GM19025 (cell line): ENCODE results near the gene SUV39H1.
"Not testable (repeated sequence)": the region's sequence is repeated elsewhere in the genome, so short reads cannot be mapped to it uniquely, and the experiment has no call there.

Source experiments
- ATAC-seq: cut with Tn5 transposase; IDR thresholded peaks from one replicate; pipeline ENCODE4 v1.9.1; 2021; ENCODE audit warnings: mild to moderate bottlenecking, low read depth, moderate library complexity; ENCODE audit not compliant: unreplicated experiment

Gene SUV39H1, protein sequence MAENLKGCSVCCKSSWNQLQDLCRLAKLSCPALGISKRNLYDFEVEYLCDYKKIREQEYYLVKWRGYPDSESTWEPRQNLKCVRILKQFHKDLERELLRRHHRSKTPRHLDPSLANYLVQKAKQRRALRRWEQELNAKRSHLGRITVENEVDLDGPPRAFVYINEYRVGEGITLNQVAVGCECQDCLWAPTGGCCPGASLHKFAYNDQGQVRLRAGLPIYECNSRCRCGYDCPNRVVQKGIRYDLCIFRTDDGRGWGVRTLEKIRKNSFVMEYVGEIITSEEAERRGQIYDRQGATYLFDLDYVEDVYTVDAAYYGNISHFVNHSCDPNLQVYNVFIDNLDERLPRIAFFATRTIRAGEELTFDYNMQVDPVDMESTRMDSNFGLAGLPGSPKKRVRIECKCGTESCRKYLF

GRCh38 chrX:48696301-48696908 is at the start of gene SUV39H1:
Gene SUV39H1, plus strand, starts transcription at chrX:48696734. Its CDS starts 51 bp downstream, at chrX:48696785.
- peak; percentile 93 for ATAC-seq

DNA sequence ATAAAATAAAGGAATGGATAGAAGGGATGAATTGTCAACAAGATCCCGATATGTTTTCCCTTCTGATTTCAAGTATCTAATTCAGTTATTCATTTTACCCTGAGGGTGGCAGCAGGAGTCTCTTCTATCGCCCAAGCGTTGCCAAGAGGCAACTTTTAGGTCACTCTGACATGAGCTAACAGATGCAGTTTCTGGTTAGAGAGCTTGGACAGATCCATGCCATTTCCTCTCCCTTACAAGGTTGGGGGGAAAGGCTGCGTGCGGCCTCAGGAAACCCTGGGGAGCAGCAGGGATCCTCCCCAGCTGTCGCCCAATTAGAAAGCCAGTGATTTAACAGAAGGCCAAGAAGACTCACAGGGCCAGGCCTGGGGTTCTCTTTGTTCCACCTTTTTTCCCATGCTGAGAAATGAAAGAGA is 48.2 kb upstream of the SUV39H1 start:
- no peak for ATAC-seq

- no peak for ATAC-seq
Observed at GRCh38 chrX:48649102-48649501, 47.4 kb upstream of the SUV39H1 start.

DNA sequence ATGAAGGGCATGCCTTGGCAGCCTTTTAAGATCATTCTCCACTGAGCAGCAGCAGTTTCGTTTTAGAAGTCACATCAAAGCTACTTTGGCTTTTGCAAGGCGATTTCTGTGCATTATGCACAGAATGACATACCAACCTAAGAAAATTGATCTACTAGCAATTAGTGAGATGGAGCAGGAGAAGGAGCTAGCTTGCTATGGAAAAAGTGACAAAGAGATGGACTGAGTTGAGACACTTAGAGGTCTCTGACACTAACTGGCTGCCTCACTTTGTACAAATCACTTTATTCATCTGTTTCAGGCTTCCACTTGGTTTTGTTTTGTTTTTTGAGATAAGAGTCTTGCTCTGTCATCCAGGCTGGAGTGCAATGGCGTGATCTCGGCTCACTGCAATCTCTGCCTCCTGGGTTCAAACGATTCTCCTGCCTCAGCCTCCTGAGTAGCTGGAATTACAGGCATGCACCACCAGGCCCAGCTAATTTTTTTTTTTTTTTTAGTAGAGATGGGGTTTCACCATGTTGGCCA is 44.4 kb upstream of the SUV39H1 start:
- ATAC-seq = not testable (repeated sequence)

DNA sequence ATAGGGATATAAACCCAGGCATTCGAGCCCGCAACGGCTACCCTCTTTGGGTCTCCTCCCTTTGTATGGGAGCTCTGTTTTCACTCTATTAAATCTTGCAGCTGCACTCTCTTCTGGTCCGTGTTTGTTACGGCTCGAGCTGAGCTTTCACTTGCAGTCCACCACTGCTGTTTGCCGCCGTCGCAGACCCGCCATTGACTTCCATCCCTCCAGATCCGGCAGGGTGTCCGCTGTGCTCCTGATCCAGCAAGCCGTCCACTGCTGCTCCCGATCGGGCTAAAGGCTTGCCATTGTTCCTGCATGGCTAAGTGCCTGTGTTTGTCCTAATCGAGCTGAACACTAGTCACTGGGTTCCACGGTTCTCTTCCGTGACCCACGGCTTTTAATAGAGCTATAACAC is 41.8 kb upstream of the SUV39H1 start:
- ATAC-seq = not testable (repeated sequence)

- not testable (repeated sequence) for ATAC-seq
Observed at GRCh38 chrX:48659686-48660085, 36.8 kb upstream of the SUV39H1 start.

DNA sequence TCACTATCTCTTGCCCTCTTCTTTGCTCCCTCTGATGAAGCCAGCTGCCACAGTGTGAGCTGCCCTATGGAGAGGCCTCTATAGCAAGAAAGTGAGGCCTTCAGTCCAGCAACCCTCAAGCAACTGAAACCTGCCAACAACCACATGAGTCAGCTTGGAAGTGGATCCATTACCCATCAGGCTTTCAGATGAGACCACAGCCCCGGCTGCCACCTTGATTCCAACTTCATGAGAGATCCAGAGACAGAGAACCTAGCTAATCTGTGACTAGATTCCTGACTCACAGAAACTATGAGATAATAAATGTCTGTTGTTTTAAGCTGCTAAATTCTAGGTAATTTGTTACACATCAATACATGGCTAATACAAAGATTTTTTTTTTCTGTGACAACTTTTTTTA is 33.3 kb upstream of the SUV39H1 start:
- ATAC-seq = no peak

GRCh38 chrX:48664156-48664555 is 32.4 kb upstream of the SUV39H1 start:
- no peak for ATAC-seq

DNA sequence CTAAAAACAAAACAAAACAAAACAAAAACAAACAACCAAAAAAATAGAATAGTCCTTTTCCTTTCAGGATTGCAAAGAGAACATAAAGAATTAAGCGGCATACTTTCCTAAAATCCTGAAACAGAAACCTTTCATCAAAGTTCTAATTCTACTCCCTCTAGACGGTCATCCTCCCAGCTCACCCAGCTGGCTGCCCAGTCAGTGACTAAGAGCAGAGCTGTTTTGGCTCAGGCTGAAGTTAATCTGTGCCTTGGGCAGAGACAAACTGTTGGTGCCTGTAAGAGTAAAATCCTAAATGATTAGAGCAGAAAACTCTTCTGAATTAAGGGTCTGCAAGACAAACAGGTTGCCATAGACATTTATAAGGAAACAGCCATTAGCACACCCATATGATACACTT is 30.5 kb upstream of the SUV39H1 start:
- no peak for ATAC-seq

DNA sequence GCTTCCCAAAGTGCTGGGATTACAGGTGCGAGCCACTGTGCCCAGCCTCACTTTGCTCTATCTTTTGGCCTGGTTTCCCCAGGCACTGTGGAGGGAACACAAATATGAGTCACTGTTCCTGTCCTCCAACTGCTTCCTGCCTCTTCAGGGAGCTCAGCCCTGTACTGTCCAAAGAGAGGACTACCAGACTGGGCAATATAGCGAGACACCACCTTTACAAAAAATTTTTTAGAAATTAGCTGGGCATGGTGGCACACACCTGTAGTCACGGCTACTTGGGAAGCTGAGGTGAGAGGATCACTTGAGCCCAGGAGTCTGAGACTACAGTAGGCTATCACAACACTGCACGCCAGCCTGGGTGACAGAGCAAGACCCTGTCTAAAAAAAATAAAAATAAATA is 29.9 kb upstream of the SUV39H1 start:
- ATAC-seq = no peak

- ATAC-seq = no peak
Observed at GRCh38 chrX:48667509-48667908, 29.0 kb upstream of the SUV39H1 start.

GRCh38 chrX:48668187-48668586 is 28.3 kb upstream of the SUV39H1 start:
- ATAC-seq = not testable (repeated sequence)

DNA sequence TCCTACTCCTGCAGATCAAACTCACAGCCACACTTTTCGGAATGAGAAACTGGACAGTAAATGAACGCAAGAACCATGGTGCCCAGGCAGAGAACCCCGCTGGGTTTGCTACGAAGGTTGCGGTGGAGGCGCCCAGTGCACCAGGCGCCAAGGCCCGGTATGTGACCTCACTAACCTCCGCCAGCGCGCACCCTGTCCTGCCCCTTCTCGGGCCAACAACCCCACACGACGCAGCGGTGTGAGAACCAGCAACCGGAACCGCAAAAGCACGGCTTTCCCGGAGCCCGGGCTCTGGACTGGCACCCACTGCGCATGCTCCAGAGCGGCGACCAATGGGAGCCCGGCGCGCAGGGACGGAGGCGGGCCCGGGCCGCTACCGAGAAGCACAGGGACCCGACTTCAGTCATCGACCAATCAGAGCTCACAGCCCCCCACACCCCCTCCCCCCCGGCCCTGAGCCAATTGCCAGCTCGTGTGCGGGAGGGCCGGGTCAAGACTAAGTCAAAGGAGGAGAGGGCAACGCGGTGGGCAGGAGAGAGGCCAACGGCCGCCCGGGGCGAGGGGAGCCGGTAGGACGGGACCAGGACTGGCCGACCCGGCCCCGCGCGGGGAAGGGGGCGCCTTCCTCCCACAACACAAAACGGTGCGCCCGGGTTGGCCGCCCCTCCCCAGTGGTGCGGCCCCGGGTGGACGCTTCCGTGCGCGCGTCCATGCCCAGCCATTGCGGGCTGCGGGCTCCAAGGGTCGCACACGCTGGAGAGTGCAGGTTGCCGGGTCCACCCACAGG is 20.2 kb upstream of the SUV39H1 start:
- peak; percentile 93 for ATAC-seq

DNA sequence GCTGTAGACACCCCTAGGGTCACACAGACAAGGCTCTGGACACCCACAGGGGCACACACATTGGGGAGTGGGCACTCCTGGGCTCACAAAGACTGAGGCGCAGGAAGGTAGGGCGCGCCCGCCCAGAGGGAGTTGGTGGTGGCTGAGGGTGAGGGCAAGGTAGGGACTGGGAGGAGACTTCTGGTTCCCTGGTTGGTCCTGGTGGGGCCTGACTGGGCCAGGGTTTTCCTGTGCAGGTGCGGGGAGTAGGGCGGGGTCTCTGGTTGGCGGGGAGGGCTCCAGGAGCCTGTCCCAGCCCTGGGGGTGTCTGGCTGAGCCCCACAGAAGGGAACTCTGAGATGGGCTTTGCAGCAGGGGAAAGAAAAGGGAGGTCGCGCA is 19.7 kb upstream of the SUV39H1 start:
- ATAC-seq = no peak

GRCh38 chrX:48677516-48677915 is 19.0 kb upstream of the SUV39H1 start:
- no peak for ATAC-seq

GRCh38 chrX:48680467-48680866 is 16.1 kb upstream of the SUV39H1 start:
- ATAC-seq = not testable (repeated sequence)

GRCh38 chrX:48680925-48681324 is 15.6 kb upstream of the SUV39H1 start:
- ATAC-seq = not testable (repeated sequence)

GRCh38 chrX:48681539-48682183 is 14.9 kb upstream of the SUV39H1 start:
- ATAC-seq = no peak

DNA sequence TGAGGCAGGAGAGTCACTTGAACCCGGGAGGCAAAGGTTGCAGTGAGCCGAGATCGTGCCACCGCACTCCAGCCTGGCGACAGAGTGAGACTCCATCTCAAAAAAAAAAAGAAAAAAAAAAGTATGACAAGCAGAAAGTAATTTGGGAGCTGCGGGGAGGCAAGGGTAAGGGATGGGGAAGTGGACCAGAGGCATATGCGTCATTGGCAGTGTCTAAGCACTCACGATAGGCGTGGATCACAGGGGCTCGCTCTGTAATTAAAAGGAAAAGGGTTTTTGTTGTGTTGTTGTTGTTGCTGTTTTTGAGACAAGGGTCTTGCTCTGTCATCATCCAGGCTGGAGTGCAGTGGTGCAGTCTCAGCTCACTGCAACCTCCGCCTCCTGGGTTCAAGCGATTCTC is 13.7 kb upstream of the SUV39H1 start:
- ATAC-seq = not testable (repeated sequence)

- ATAC-seq = peak; percentile 88
Observed at GRCh38 chrX:48683411-48683982, 13.0 kb upstream of the SUV39H1 start, which contains the start of gene WAS. Gene WAS, plus strand, starts transcription at chrX:48683799. Its CDS starts 55 bp downstream, at chrX:48683854.
